Breast epithelium (tissue), 3 donors: ENCODE results near the gene PPP1R7.

Experiments used
- POLR2A ChIP-seq: fragments of 450-650 bp; IDR thresholded peaks from one replicate; pipeline ENCODE4 v1.6.1; 2016; ENCODE audit warnings: antibody characterized with exemption, mild to moderate bottlenecking, moderate library complexity
- POLR2AphosphoS5 ChIP-seq, 3 donors: sonication (generic); formaldehyde crosslinking; IDR thresholded peaks; one replicate each; pipeline ENCODE4 v1.6.1; 2017; ENCODE audit warnings: antibody characterized with exemption in 3 of 3
- TF ChIP-seq, protein P1 (sequence below), 3 donors: fragments of 450-650 bp; IDR thresholded peaks; one replicate each; pipeline ENCODE4 v1.5.1; 2016 to 2017; ENCODE audit warnings: antibody characterized with exemption in 3 of 3, mild to moderate bottlenecking in 3 of 3, moderate library complexity in 3 of 3

DNA sequence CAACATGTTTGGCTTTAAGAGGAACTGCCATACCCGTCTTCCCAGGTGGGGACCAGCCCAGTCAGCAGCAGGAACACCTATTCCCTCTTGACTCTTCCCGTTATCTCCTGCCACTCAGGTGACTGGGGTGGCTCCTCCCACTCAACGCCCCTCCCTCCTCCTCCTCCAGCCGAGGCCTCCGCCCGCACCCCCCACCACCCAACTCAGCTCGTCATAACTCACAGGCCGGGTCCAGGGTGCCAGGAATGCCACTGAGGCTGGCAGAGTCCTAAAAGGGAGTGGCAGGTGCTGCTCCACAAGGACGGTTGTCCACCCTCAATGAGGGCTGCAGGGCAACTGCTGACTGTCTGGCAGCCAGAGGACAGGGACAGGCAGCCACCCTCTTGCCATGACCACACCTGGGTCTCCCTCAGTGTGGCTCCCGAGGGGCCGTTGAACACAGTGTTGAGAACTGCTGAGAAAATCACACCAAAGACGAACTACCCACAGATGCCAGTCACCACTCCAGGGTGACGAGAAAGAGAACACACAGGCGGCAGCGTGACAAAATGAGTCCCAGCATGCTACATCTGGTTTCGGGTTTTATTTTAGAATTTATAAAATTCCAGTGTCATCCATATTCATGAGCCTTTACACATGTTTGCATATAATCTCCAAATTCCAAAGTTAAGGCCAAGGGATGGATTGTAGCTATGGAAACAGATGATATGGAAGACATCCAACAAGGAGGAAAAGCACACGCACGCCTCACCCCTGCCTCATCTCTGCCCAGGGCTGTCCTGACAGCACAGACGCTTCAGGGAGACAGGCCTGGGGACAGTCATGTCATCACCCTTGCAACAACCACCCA, 76.7 kb downstream of the PPP1R7 start:
- TF ChIP-seq POLR2A = no peak
- TF ChIP-seq, protein P1, sequence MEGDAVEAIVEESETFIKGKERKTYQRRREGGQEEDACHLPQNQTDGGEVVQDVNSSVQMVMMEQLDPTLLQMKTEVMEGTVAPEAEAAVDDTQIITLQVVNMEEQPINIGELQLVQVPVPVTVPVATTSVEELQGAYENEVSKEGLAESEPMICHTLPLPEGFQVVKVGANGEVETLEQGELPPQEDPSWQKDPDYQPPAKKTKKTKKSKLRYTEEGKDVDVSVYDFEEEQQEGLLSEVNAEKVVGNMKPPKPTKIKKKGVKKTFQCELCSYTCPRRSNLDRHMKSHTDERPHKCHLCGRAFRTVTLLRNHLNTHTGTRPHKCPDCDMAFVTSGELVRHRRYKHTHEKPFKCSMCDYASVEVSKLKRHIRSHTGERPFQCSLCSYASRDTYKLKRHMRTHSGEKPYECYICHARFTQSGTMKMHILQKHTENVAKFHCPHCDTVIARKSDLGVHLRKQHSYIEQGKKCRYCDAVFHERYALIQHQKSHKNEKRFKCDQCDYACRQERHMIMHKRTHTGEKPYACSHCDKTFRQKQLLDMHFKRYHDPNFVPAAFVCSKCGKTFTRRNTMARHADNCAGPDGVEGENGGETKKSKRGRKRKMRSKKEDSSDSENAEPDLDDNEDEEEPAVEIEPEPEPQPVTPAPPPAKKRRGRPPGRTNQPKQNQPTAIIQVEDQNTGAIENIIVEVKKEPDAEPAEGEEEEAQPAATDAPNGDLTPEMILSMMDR (IDR thresholded peaks at IDR 0.05) = no peak
- TF ChIP-seq POLR2AphosphoS5 (IDR thresholded peaks at IDR 0.05) = no peak
